ENCODE data around the gene OBSCN. TPM values are rescaled to one million over a fixed set of nuclear protein-coding genes. Genes with fewer than 3 reads are reported as not detected.

Gene OBSCN
- total RNA-seq, 2 experiments from 2014 or later, result 80.8 to 82.2 TPM

GRCh38 chr1:228319352-228320088, 111.7 kb downstream of the OBSCN start:
- Mint-ChIP-seq H3K4me3 (no peak overlapping the region), H3K9me3 (no peaks in the 10 kb centered on the region), H3K4me1 (ENCODE audit: low read depth) (no peaks in the 10 kb centered on the region), H3K27me3 (no peaks in the 10 kb centered on the region), H3K36me3 (ENCODE audit: low read depth) (peaks cover 48% of the 10 kb centered on the region), H3K27ac (no peak overlapping the region)
- TF ChIP-seq CTCF (IDR thresholded peaks at IDR 0.05), result no peak
- intact Hi-C loops (cut with DNase I, micrococcal nuclease), result no loop called here
- Histone ChIP-seq H3K9me3 (ENCODE audit: control insufficient read depth in 1 of 2, insufficient read depth in 1 of 2, low read length in 2 of 2) (peaks cover 0 to 8% of the 10 kb centered on the region in 2 experiments), H3K27ac (ENCODE audit: low read depth in 1 of 2, low read length in 2 of 2) (no peak overlapping the region), H3K27me3 (ENCODE audit: control insufficient read depth in 1 of 2, insufficient read depth in 2 of 2, low read length in 2 of 2) (no peaks in the 10 kb centered on the region), H3K4me3 (ENCODE audit: low read length) (no peak overlapping the region), H3K36me3 (ENCODE audit: insufficient read depth, low read length) (peaks cover 40% of the 10 kb centered on the region), H3K4me1 (ENCODE audit: insufficient read depth, low read length) (no peaks in the 10 kb centered on the region)
- DNase-seq (no peak), ATAC-seq (ENCODE audit: poor library complexity) (no peak)
- ChIA-PET CTCF (no interaction called here), POLR2A (no interaction called here)

GRCh38 chr1:228320394-228320793, 112.5 kb downstream of the OBSCN start:
- H3K36me3 Mint-ChIP-seq (ENCODE audit: low read depth), result peaks cover 52% of the 10 kb centered on the region
- Histone ChIP-seq H3K27me3 (ENCODE audit: control insufficient read depth in 1 of 2, insufficient read depth in 2 of 2, low read length in 2 of 2) (no peaks in the 10 kb centered on the region), H3K9me3 (ENCODE audit: control insufficient read depth in 1 of 2, insufficient read depth in 1 of 2, low read length in 2 of 2) (peaks cover 0 to 9% of the 10 kb centered on the region in 2 experiments), H3K4me1 (ENCODE audit: insufficient read depth, low read length) (no peaks in the 10 kb centered on the region), H3K27ac (ENCODE audit: low read depth in 1 of 2, low read length in 2 of 2) (no peak overlapping the region), H3K36me3 (ENCODE audit: insufficient read depth, low read length) (peaks cover 41% of the 10 kb centered on the region), H3K4me3 (ENCODE audit: low read length) (no peak overlapping the region)
- TF ChIP-seq CTCF (IDR thresholded peaks at IDR 0.05), result no peak
- CTCF ChIA-PET, result no interaction called here
- intact Hi-C loops (cut with DNase I, micrococcal nuclease), result no loop called here
- POLR2A ChIA-PET, result interaction anchor here (0.6 kb wide), 1 partner anchor 154 kb away, joined by 3 read pairs; no protein-coding TSS in a partner anchor
- no peaks in the 10 kb centered on the region for H3K27me3 Mint-ChIP-seq
- no peak overlapping the region for H3K27ac Mint-ChIP-seq
- H3K9me3 Mint-ChIP-seq, result no peaks in the 10 kb centered on the region
- no peak for DNase-seq
- no peaks in the 10 kb centered on the region for H3K4me1 Mint-ChIP-seq (ENCODE audit: low read depth)
- ATAC-seq (ENCODE audit: poor library complexity), result no peak
- H3K4me3 Mint-ChIP-seq, result no peak overlapping the region

- Histone ChIP-seq H3K27me3 (ENCODE audit: control insufficient read depth in 1 of 2, insufficient read depth in 2 of 2, low read length in 2 of 2) (no peaks in the 10 kb centered on the region), H3K27ac (ENCODE audit: low read depth in 1 of 2, low read length in 2 of 2) (no peak overlapping the region), H3K36me3 (ENCODE audit: insufficient read depth, low read length) (peaks cover 41% of the 10 kb centered on the region), H3K9me3 (ENCODE audit: control insufficient read depth in 1 of 2, insufficient read depth in 1 of 2, low read length in 2 of 2) (peaks cover 0 to 9% of the 10 kb centered on the region in 2 experiments), H3K4me3 (ENCODE audit: low read length) (no peak overlapping the region), H3K4me1 (ENCODE audit: insufficient read depth, low read length) (no peaks in the 10 kb centered on the region)
- no peak for TF ChIP-seq CTCF (IDR thresholded peaks at IDR 0.05)
- no peaks in the 10 kb centered on the region for H3K4me1 Mint-ChIP-seq (ENCODE audit: low read depth)
- ChIA-PET POLR2A (no interaction called here), CTCF (no interaction called here)
- no peak overlapping the region for H3K27ac Mint-ChIP-seq
- no peaks in the 10 kb centered on the region for H3K27me3 Mint-ChIP-seq
- peaks cover 57% of the 10 kb centered on the region for H3K36me3 Mint-ChIP-seq (ENCODE audit: low read depth)
- intact Hi-C loops (cut with DNase I, micrococcal nuclease), result no loop called here
- no peaks in the 10 kb centered on the region for H3K9me3 Mint-ChIP-seq
- ATAC-seq (ENCODE audit: poor library complexity) (no peak), DNase-seq (peak in 1 of 14 experiments; percentile 11)
- no peak overlapping the region for H3K4me3 Mint-ChIP-seq
These were observed 113.6 kb downstream of the OBSCN start for GRCh38 chr1:228321435-228321834.
